Panc1 (cell line): ENCODE results near the gene LYZL1. TPM values are rescaled to one million over a fixed set of nuclear protein-coding genes. Genes with fewer than 3 reads are reported as not detected.

Experiments
- ATAC-seq: fragments of 200-7000 bp; cut with Tn5 transposase; 2 replicates; pipeline ENCODE4 v1.9.1; 2020; ENCODE audit warnings: mild to moderate bottlenecking, moderate library complexity
- BruUV-seq: library from RNA; stranded (reverse); fragments of 400-500 nt; replicated peaks from 2 replicates; lab custom pipeline; 2021; lab: Mats Ljungman, UMichigan
- CTCF ChIA-PET: fragments of 300-600 bp; sonication (Branson Sonifier 250); formaldehyde crosslinking; loops from one replicate; lab custom pipeline; 2022; ENCODE audit warnings: antibody characterized with exemption; lab: Charles Lee
- POLR2A ChIA-PET: fragments of 300-600 bp; sonication (Branson Sonifier 250); formaldehyde crosslinking; loops from one replicate; lab custom pipeline; 2022; ENCODE audit warnings: antibody characterized with exemption; lab: Charles Lee
- DNase-seq: peaks from one replicate; pipeline ENCODE4 v3.0.0-alpha.2; 2010; ENCODE audit warnings: low read depth, low spot score
- H3K27ac ChIP-seq: 2 replicates; pipeline ENCODE4 v1.5.1; 2011; ENCODE audit warnings: mild to moderate bottlenecking, low read length, inconsistent platforms
- H3K27me3 ChIP-seq: fragments of 200-500 bp; sonication (Bioruptor generic); 2 replicates; pipeline ENCODE4 v1.6.0; 2014; ENCODE audit warnings: low read length, inconsistent platforms; ENCODE audit not compliant: control insufficient read depth, insufficient read depth
- H3K36me3 ChIP-seq: fragments of 200-500 bp; sonication (Bioruptor generic); 2 replicates; pipeline ENCODE4 v1.5.1; 2014; ENCODE audit warnings: inconsistent platforms, mild to moderate bottlenecking, low read length, moderate library complexity; ENCODE audit not compliant: control insufficient read depth, insufficient read depth
- H3K4me1 ChIP-seq: 2 replicates; pipeline ENCODE4 v1.5.1; 2011; ENCODE audit warnings: inconsistent platforms, mild to moderate bottlenecking, low read length, moderate library complexity; ENCODE audit not compliant: control insufficient read depth, insufficient read depth
- H3K4me3 ChIP-seq, 2 experiments: 2 replicates each; pipeline ENCODE4 v1.5.1; 2011 to 2012; ENCODE audit warnings: low read depth in 2 of 2, low read length in 2 of 2, mild to moderate bottlenecking in 2 of 2, inconsistent platforms in 1 of 2, moderate library complexity in 1 of 2
- H3K9me3 ChIP-seq: fragments of 200-500 bp; sonication (Bioruptor generic); 2 replicates; pipeline ENCODE4 v1.5.1; 2014; ENCODE audit warnings: low read depth, mild to moderate bottlenecking, inconsistent platforms, low read length, moderate library complexity; ENCODE audit not compliant: control insufficient read depth, insufficient read depth
- CTCF ChIP-seq: fragments of 450-650 bp; IDR thresholded peaks from 2 replicates; pipeline ENCODE4 v1.5.1; 2017; ENCODE audit warnings: mild to moderate bottlenecking
- POLR2AphosphoS5 ChIP-seq: IDR thresholded peaks from 2 replicates; pipeline ENCODE4 v1.6.1; 2012; ENCODE audit warnings: mild to moderate bottlenecking, low read depth, low read length, moderate library complexity
- REST ChIP-seq, 2 experiments: IDR thresholded peaks; 2 replicates each; pipeline ENCODE4 v1.6.1; 2011 to 2012; ENCODE audit warnings: low read depth in 2 of 2, control low read depth in 1 of 2, low read length in 1 of 2, mild to moderate bottlenecking in 1 of 2, moderate library complexity in 1 of 2; ENCODE audit not compliant: insufficient read depth in 1 of 2
- SIN3A ChIP-seq: IDR thresholded peaks from 2 replicates; pipeline ENCODE4 v1.6.1; 2012; ENCODE audit warnings: low read depth, mild to moderate bottlenecking, low read length, moderate library complexity, borderline replicate concordance; ENCODE audit not compliant: insufficient read depth
- TCF7L2 ChIP-seq: IDR thresholded peaks from 2 replicates; pipeline ENCODE4 v1.6.1; 2011; ENCODE audit warnings: mild to moderate bottlenecking, low read depth, low read length, inconsistent platforms
- in situ Hi-C: cut with HindIII; loops from 2 replicates; pipeline ENCODE4 v1.10.0; 2016; ENCODE audit warnings: low sequenced_read_pairs, low pct_unique_long_range_greater_than_20kb
- intact Hi-C: fragments of 100-400 bp; cut with micrococcal nuclease; formaldehyde crosslinking; loops from one replicate; pipeline ENCODE4 v1.10.0; 2022; ENCODE audit not compliant: unreplicated experiment
- total RNA-seq: library from RNA; stranded (reverse); gene quantifications from one replicate; pipeline ENCODE4 v1.2.1, GENCODE V29; 2021; ENCODE audit not compliant: unreplicated experiment

The LYZL1 gene
- total RNA-seq, 1 experiment from 2014 or later = not detected

- H3K27me3 ChIP-seq = no peaks in the 10 kb centered on the region; the same call in 1 of the 2 replicates
- no peak overlapping the region for H3K27ac ChIP-seq
- intact Hi-C loops (no loop called here), in situ Hi-C loops (no loop called here)
- no peaks in the 10 kb centered on the region for H3K36me3 ChIP-seq
- ChIA-PET POLR2A (no interaction called here), CTCF (no interaction called here)
- TF ChIP-seq REST (IDR thresholded peaks at IDR 0.05; ENCODE audit: insufficient read depth in 1 of 2, low read depth in 2 of 2, low read length in 1 of 2) = no peak
- no peak for TF ChIP-seq POLR2AphosphoS5
- no peak for TF ChIP-seq CTCF
- TF ChIP-seq TCF7L2 = no peak
- no peak for TF ChIP-seq SIN3A
- ATAC-seq (no peak), DNase-seq (no peak)
- H3K9me3 ChIP-seq = no peaks in the 10 kb centered on the region
- no peak overlapping the region for H3K4me3 ChIP-seq
- H3K4me1 ChIP-seq = no peaks in the 10 kb centered on the region
- BruUV-seq = no TSS peak
Measured at GRCh38 chr10:29327746-29328102, 38.9 kb downstream of the LYZL1 start.

DNA sequence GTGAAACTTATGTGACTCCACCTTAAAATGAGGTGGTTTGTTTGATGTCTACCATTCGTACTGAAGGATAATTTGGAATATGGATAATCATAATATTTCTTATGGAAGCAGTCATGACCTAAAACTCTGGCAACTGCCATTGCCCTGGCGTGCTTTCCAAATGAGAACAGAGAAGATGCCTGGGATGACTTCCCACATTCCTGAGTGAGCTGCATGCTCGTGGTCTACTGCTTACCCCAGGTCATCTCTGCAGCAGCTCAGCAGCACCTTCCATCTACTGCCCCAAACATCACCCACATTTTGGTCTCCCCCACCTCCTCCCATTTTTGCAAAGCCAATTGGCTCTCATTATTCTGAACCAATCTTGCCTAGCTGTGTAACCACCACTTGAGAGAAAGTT, 40.1 kb downstream of the LYZL1 start:
- POLR2A ChIA-PET = no interaction called here
- TF ChIP-seq CTCF = no peak
- no peak for TF ChIP-seq TCF7L2
- TF ChIP-seq POLR2AphosphoS5 = no peak
- no peak for TF ChIP-seq REST (IDR thresholded peaks at IDR 0.05; ENCODE audit: insufficient read depth in 1 of 2, low read depth in 2 of 2, low read length in 1 of 2)
- no peak for TF ChIP-seq SIN3A
- no TSS peak for BruUV-seq
- Histone ChIP-seq H3K27ac (no peak overlapping the region), H3K36me3 (no peaks in the 10 kb centered on the region), H3K9me3 (no peaks in the 10 kb centered on the region), H3K4me1 (no peaks in the 10 kb centered on the region), H3K27me3 (no peaks in the 10 kb centered on the region; the same call in 1 of the 2 replicates), H3K4me3 (no peak overlapping the region)
- intact Hi-C loops = no loop called here
- ATAC-seq (no peak), DNase-seq (no peak)
- CTCF ChIA-PET = no interaction called here
- in situ Hi-C loops = no loop called here
